GM12878 (cell line): ENCODE data around the gene PRSS57. TPM values are rescaled to one million over a fixed set of nuclear protein-coding genes. Genes with fewer than 3 reads are reported as not detected.

ENCODE experiments used
- ATAC-seq: fragments of 200-7000 bp; cut with Tn5 transposase; 3 replicates; pipeline ENCODE4 v1.9.1; 2020; ENCODE audit warnings: mild to moderate bottlenecking, moderate library complexity
- BruUV-seq: library from RNA; stranded (reverse); fragments of 400-500 nt; replicated peaks from 2 replicates; lab custom pipeline; 2021; lab: Mats Ljungman, UMichigan
- CTCF ChIA-PET: fragments of 300-600 bp; sonication (Branson Sonifier 250); formaldehyde crosslinking; extraction: SDS; loops from one replicate; lab custom pipeline; 2021; ENCODE audit warnings: inconsistent platforms; lab: Yijun Ruan, JAX
- POLR2A ChIA-PET: fragments of 350-600 bp; formaldehyde crosslinking; extraction: SDS; loops from one replicate; lab custom pipeline; 2021; ENCODE audit warnings: inconsistent platforms; lab: Charles Lee
- RAD21 ChIA-PET: fragments of 300-600 bp; sonication (Branson Sonifier 250); formaldehyde crosslinking; loops from one replicate; lab custom pipeline; 2023; ENCODE audit warnings: antibody characterized with exemption; ENCODE audit not compliant: unreplicated experiment; lab: Charles Lee
- SMC1A ChIA-PET: fragments of 300-600 bp; sonication (Branson Sonifier 250); formaldehyde crosslinking; loops from one replicate; lab custom pipeline; 2023; ENCODE audit not compliant: unreplicated experiment, uncharacterized antibody; lab: Charles Lee
- DNase-seq: peaks from one replicate; pipeline ENCODE4 v3.0.0-alpha.2; 2011; ENCODE audit warnings: low read depth, low spot score
- FAIRE-seq: peaks from 3 replicates; lab custom pipeline; 2011; peaks lifted over from hg19 to GRCh38; lab: Jason Lieb, UNC
- H2AFZ ChIP-seq: 2 replicates; pipeline ENCODE4 v1.6.0; 2011; ENCODE audit warnings: low read depth, low read length, control low read depth; ENCODE audit not compliant: control insufficient read depth
- H3K27ac ChIP-seq: 2 replicates; pipeline ENCODE4 v1.5.1; 2011; ENCODE audit warnings: control low read depth; ENCODE audit not compliant: control insufficient read depth, insufficient read depth
- H3K27me3 ChIP-seq, 2 experiments: replicated peaks in 1 of 2; 2 replicates each; pipeline versions ENCODE4 v1.6.0 to v1.6.1; 2011; ENCODE audit warnings: low read length in 1 of 2; ENCODE audit not compliant: control insufficient read depth in 2 of 2, insufficient read depth in 2 of 2
- H3K36me3 ChIP-seq, 2 experiments: 2 replicates each; pipeline ENCODE4 v1.5.1; 2011; ENCODE audit warnings: low read length in 1 of 2; ENCODE audit not compliant: control insufficient read depth in 2 of 2, insufficient read depth in 2 of 2
- H3K4me1 ChIP-seq: 2 replicates; pipeline ENCODE4 v1.6.1; 2011; ENCODE audit warnings: mild to moderate bottlenecking, low read length, moderate library complexity, mixed read lengths; ENCODE audit not compliant: control insufficient read depth, insufficient read depth
- H3K4me2 ChIP-seq: 2 replicates; pipeline ENCODE4 v1.6.0; 2011; ENCODE audit warnings: control low read depth; ENCODE audit not compliant: control insufficient read depth, insufficient read depth
- H3K4me3 ChIP-seq: fragments of 200-600 bp; sonication (generic); 2 replicates; pipeline ENCODE4 v1.5.1; 2016
- H3K79me2 ChIP-seq: 2 replicates; pipeline ENCODE4 v1.6.0; 2011; ENCODE audit warnings: low read length; ENCODE audit not compliant: control insufficient read depth, insufficient read depth
- H3K9ac ChIP-seq: 2 replicates; pipeline ENCODE4 v1.8.0; 2011; ENCODE audit warnings: low read length, control low read depth, mixed read lengths; ENCODE audit not compliant: control insufficient read depth, insufficient read depth
- H3K9me3 ChIP-seq: replicated peaks from 3 replicates; pipeline ENCODE4 v1.5.1; 2011; ENCODE audit warnings: mild to moderate bottlenecking, low read length; ENCODE audit not compliant: control insufficient read depth, insufficient read depth
- H4K20me1 ChIP-seq: 2 replicates; pipeline ENCODE4 v1.6.0; 2011; ENCODE audit not compliant: control insufficient read depth, insufficient read depth
- EP300 ChIP-seq, 2 experiments: fragments of 150-350 bp in 1 of 2; IDR thresholded peaks; 2 replicates each; pipeline ENCODE4 v1.6.1; 2011 to 2012; ENCODE audit warnings: low read depth in 2 of 2, low read length in 2 of 2, borderline replicate concordance in 1 of 2, improper control_type of control experiment in 1 of 2, inconsistent platforms in 1 of 2; ENCODE audit not compliant: control insufficient read depth in 1 of 2
- LARP7 ChIP-seq: fragments of 450-650 bp; IDR thresholded peaks from 2 replicates; pipeline ENCODE4 v1.6.1; 2017; ENCODE audit warnings: mild to moderate bottlenecking
- NFYA ChIP-seq: IDR thresholded peaks from 2 replicates; pipeline ENCODE4 v1.6.1; 2011; ENCODE audit warnings: low read depth, mild to moderate bottlenecking, low read length, improper control_type of control experiment, borderline replicate concordance
- NR2C1 ChIP-seq: fragments of 450-650 bp; IDR thresholded peaks from 2 replicates; pipeline ENCODE4 v1.6.1; 2017; ENCODE audit warnings: antibody characterized with exemption, mild to moderate bottlenecking, moderate library complexity
- PAX5 ChIP-seq: IDR thresholded peaks from 2 replicates; pipeline ENCODE4 v1.6.1; 2011; ENCODE audit warnings: low read depth, low read length, borderline replicate concordance
- POLR2A ChIP-seq: IDR thresholded peaks from 2 replicates; pipeline ENCODE4 v1.6.1; 2011; ENCODE audit warnings: low read depth, mild to moderate bottlenecking, low read length
- RELA ChIP-seq: fragments of 450-650 bp; IDR thresholded peaks from 2 replicates; pipeline ENCODE4 v1.8.0; 2014; ENCODE audit warnings: borderline replicate concordance; ENCODE audit not compliant: partially characterized antibody
- RELB ChIP-seq: fragments of 450-650 bp; IDR thresholded peaks from 2 replicates; pipeline ENCODE4 v1.6.1; 2017; ENCODE audit warnings: low read depth, mild to moderate bottlenecking, moderate library complexity
- SUZ12 ChIP-seq: fragments of 200-600 bp; sonication (generic); IDR thresholded peaks from one replicate; pipeline ENCODE4 v1.6.1; 2018; ENCODE audit warnings: antibody characterized with exemption, mild to moderate bottlenecking; ENCODE audit not compliant: unreplicated experiment
- TCF12 ChIP-seq: IDR thresholded peaks from 2 replicates; pipeline ENCODE4 v1.6.1; 2011; ENCODE audit warnings: low read depth, mild to moderate bottlenecking, low read length
- ZBTB33 ChIP-seq: fragments of 450-650 bp; IDR thresholded peaks from 2 replicates; pipeline ENCODE4 v1.6.1; 2017; ENCODE audit warnings: mild to moderate bottlenecking
- ZNF207 ChIP-seq: fragments of 450-650 bp; IDR thresholded peaks from 2 replicates; pipeline ENCODE4 v1.6.1; 2014; ENCODE audit warnings: antibody characterized with exemption, mild to moderate bottlenecking, borderline replicate concordance
- ZNF622 ChIP-seq: fragments of 450-650 bp; IDR thresholded peaks from 2 replicates; pipeline ENCODE4 v1.6.1; 2017; ENCODE audit warnings: mild to moderate bottlenecking, inconsistent platforms
- WGBS: methylation state at CpG from one replicate; pipeline ENCODE4 v1.1.6; 2016; ENCODE audit warnings: low lambda C conversion rate; ENCODE audit not compliant: insufficient replicate concordance, insufficient coverage; ENCODE audit errors: missing lambda C conversion rate; 5-methylcytosine and 5-hydroxymethylcytosine counted together
- in situ Hi-C: fragments of 300-500 bp; cut with MboI; formaldehyde crosslinking; loops from 9 replicates; pipeline ENCODE4 v1.14.3; 2018; ENCODE audit warnings: mixed read lengths
- intact Hi-C: fragments of 100-400 bp; cut with micrococcal nuclease; formaldehyde crosslinking; loops from one replicate; pipeline ENCODE4 v1.14.2; 2022; ENCODE audit not compliant: unreplicated experiment
- polyA plus RNA-seq, 11 experiments: library from polyadenylated mRNA; depleted of rRNA in 4 of 11; unstranded in 6 of 11; stranded (reverse) in 5 of 11; fragments of >200 nt; fragmentation: Nextera tagmentation in 4 of 11; fragmentation: Illumina TruSeq in 1 of 11; extraction: Ambion mirVana in 4 of 11; extraction: Trizol in 1 of 11; gene quantifications; 1 replicate in 1 of 11; 2 replicates in 10 of 11; pipeline versions ENCODE4 v1.2.1 to v1.2.3, GENCODE V29; 2011 to 2016; ENCODE audit warnings: inconsistent platforms in 2 of 11, missing spikeins in 2 of 11, low read depth in 1 of 11
- total RNA-seq, 4 experiments: library from RNA; depleted of rRNA in 3 of 4; stranded (reverse); fragments of >200 nt in 3 of 4; fragmentation: Illumina TruSeq in 1 of 4; extraction: Trizol in 1 of 4; gene quantifications; 2 replicates each; pipeline versions ENCODE4 v1.2.1 to v1.2.3, GENCODE V29; 2013 to 2021

Gene PRSS57
- total and polyA plus RNA-seq, 10 of the 15 experiments (the other 5 are each of a cell fraction or from before 2014, with no cell fraction given) = not detected

- TF ChIP-seq EP300 (IDR thresholded peaks at IDR 0.05; ENCODE audit: borderline replicate concordance in 1 of 2, control insufficient read depth in 1 of 2, low read depth in 2 of 2, low read length in 2 of 2) (no peak), NFYA (no peak), ZNF207 (no peak), LARP7 (no peak), POLR2A (no peak), NR2C1 (no peak), RELB (no peak), ZBTB33 (no peak), TCF12 (no peak)
These were observed 44.0 kb downstream of the PRSS57 start (continued) for GRCh38 chr19:651114-651818.

- Histone ChIP-seq H3K4me1 (no peaks in the 10 kb centered on the region), H3K36me3 (peaks cover 14 to 54% of the 10 kb centered on the region in 2 experiments), H3K4me3 (no peak overlapping the region), H3K9ac (no peak overlapping the region), H3K27me3 (no peaks in the 10 kb centered on the region), H3K27ac (no peak overlapping the region), H3K4me2 (no peak overlapping the region), H2AFZ (no peak overlapping the region), H3K9me3 (no peaks in the 10 kb centered on the region), H3K79me2 (peaks cover 23% of the 10 kb centered on the region), H4K20me1 (peaks cover 5% of the 10 kb centered on the region; the same call in 1 of the 2 replicates)
- FAIRE-seq (no peak), ATAC-seq (no peak), DNase-seq (no peak)
- CTCF ChIA-PET = no interaction called here
- WGBS = 92% methylated on average over 11 of the region's 11 CpGs
- intact Hi-C loops (no loop called here), in situ Hi-C loops (no loop called here)
- no peak for TF ChIP-seq RELA
- no peak for TF ChIP-seq PAX5
- no peak for TF ChIP-seq SUZ12
- TF ChIP-seq ZNF622 = no peak
- BruUV-seq = no TSS peak
- POLR2A ChIA-PET = no interaction called here
- SMC1A ChIA-PET = no interaction called here
- RAD21 ChIA-PET = no interaction called here
These were observed 45.1 kb downstream of the PRSS57 start for GRCh38 chr19:650121-650520.
